Stimulated activated CD8-positive, alpha-beta memory T cell treated with anti-CD3 and anti-CD28 coated beads, Interleukin-7, amount 100 ng/mL, for 48 hours (primary cell): ENCODE measurements around the gene SAMD4A.

Experiments
- DNase-seq, 2 donors: peaks; one replicate each; pipeline ENCODE4 v3.0.0-alpha.2; 2020; ENCODE audit warnings: low read depth in 1 of 2; ENCODE audit errors: extremely low read depth in 1 of 2

The SAMD4A gene

DNA sequence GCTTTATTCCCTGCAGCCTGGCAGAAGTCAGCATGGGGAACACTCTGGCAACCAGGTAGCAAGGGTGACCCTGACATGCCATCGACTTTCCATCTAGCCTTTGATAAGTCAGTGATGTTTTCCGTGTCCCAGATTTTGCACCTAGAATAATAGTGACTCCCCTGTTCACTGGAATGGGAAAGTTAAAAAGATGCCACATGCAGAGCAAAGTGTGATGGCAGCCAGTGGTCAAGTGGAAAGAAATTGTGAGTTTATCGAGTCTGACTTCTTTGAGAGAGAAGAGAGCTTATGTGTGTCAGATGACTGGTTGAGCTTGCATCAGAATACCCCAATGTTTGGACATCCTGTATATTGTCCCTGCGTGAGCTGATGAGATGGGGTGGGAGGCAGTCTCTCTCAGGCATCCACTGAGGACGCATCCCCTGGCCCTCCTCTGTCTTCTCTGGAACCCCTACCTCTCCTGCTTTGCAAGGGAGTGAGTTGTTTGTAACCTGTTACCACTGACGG lies 187.2 kb downstream of the SAMD4A start:
- no peak for DNase-seq

DNA sequence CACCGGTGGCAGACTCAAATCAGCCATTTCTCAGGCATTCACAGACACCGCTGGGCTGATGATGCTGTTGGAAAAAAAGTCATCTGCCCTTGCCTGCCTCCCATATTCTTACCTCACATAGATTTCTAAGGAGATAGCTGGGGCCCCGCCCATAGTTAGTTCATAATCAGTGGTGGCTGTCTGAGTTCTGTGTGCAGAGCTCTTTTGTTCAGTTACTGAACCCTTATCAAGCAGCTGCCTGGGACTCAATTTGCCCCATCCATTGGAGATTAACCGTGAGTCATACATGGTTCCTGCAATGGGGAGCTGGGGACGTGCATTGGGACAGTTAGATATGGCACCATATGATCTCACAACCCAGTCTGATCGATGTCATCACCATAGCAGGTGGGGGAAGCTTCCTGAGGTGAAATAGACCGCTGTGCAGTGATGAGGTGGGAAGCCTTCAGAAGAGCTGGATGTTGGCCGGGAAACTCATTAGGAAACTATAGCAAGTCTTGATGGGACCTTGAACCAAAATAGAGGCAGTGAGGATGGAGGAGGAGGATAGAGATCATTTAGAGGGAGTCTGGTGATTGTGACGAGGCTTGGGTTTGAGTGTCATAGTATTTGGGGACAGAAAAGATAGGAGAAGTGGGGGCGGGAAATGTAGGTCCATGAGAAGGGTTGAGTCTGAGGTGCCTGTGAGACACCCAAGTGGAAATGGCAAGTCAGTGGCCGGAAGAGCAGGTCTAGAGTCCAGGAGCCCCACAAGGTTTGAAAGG lies 187.9 kb downstream of the SAMD4A start:
- DNase-seq = no peak

DNA sequence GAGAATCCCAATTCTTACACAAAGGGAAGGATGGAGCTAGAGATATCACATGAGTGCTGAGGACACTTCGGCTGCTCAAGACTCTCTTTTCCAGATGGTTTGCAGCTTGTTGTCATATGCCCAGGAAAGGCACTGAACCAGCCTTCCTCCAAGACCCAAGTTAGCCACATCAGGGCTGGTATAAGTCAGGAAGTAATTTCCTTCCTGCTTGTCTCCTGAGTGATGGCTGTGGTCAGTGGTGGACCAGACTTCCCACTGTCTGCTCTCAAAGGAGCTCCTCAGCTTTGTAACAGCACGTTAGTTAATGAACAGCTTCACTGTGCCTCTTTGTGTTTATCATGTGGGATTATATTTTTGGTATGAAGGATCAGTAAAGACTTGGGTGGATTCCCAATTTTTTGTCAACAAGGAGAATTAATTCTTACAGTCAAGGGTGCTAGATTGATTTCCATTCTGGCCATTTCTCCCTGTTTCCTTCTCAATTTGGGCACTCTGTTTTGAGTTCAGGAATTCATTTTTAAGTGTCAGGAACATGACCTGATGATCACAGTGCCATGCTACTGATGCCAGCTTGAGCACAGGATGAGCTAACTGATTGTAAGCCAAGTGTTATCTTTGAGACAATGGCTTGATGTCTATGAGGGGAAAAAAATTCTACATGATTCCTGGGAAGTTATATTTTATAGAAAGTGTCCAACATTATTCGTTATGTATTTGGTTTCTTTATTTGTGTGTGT lies 189.9 kb downstream of the SAMD4A start:
- DNase-seq = no peak

DNA sequence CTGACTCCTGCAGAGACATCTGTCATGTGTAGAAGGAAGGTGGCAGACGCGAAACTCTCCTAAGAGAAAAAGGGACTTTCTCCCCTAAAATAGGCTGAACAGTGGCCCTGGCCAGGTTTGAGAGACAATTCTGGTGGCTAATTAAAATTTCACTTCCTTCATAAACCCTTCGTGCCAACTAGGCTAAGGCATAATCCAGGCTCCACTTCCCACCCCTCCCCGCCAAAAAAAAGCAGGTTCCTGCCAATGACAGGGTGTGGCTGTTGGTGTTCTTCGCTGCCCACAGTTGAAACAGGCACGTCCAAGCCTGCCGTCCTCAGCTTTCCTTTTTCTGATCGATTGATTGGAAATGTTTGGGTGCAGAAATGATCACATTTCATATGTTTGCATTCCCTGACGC lies 191.1 kb downstream of the SAMD4A start:
- DNase-seq = no peak

- DNase-seq = no peak
These were observed 193.2 kb downstream of the SAMD4A start for GRCh38 chr14:54759982-54760585.

- DNase-seq = no peak
These were observed 194.1 kb downstream of the SAMD4A start for GRCh38 chr14:54760866-54761575.

DNA sequence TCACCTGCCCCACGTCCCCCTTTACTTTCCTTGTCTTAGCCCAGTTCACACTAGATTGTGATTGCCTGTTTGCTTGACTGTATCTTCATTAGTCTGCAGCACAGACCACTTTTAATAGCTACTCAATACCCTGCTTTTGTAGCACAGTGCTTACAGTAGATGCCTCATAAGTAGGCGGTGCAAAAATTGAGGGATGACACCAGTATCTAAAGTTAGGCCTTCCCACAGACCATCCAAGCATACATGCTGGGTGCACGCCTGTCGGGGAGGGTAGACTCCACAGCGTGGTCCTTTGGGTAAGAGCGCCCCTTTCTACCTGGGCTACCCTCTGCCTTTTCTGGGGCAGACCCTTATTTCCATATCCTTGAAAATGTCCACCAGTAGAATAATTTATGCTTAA lies 194.9 kb downstream of the SAMD4A start:
- no peak for DNase-seq

- no peak for DNase-seq
These were observed 195.4 kb downstream of the SAMD4A start for GRCh38 chr14:54762296-54762695.

DNA sequence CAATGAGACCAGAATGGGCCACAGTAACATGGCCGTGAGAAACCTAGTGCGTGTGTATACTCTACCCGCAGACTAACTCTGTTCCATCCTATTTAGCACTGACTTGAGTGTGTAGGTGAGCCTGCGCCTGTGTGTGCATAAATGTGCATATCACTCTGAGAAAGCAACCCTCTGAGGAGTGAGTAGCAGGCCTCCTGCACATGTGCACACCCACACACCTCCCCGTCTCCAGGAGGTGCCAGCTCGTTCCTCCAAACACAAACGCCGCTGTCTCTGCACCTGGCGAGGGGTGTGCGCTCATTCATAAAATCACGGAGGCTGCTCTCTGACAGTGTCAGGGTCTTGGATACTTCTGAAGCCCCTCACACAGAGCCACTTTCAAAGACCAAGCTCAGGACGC lies 196.8 kb downstream of the SAMD4A start:
- no peak for DNase-seq

- DNase-seq = no peak
These were observed 199.6 kb downstream of the SAMD4A start for GRCh38 chr14:54766276-54767138.

GRCh38 chr14:54767139-54767431 lies 200.2 kb downstream of the SAMD4A start:
- DNase-seq = no peak

DNA sequence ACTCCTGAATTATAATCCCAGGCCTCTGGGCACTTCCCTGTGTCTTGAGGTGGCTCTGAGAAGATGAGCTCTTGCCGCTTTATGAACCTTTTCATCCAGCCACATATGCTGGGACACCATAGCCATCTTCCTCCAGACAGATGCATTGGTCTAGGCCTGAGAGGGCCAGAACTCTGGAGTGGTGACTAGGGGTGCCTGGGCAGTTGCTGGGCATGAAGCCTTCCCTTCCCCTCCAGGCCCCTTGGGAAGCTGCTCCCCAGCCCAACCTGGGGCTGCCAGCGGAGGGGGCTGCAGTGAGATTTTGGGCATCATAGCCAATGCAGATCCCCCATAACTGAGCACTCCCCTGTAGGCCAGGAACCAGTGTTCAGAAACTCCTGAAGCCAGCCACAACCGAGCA lies 200.5 kb downstream of the SAMD4A start:
- no peak for DNase-seq

GRCh38 chr14:54768501-54769129 lies 201.7 kb downstream of the SAMD4A start:
- no peak for DNase-seq

DNA sequence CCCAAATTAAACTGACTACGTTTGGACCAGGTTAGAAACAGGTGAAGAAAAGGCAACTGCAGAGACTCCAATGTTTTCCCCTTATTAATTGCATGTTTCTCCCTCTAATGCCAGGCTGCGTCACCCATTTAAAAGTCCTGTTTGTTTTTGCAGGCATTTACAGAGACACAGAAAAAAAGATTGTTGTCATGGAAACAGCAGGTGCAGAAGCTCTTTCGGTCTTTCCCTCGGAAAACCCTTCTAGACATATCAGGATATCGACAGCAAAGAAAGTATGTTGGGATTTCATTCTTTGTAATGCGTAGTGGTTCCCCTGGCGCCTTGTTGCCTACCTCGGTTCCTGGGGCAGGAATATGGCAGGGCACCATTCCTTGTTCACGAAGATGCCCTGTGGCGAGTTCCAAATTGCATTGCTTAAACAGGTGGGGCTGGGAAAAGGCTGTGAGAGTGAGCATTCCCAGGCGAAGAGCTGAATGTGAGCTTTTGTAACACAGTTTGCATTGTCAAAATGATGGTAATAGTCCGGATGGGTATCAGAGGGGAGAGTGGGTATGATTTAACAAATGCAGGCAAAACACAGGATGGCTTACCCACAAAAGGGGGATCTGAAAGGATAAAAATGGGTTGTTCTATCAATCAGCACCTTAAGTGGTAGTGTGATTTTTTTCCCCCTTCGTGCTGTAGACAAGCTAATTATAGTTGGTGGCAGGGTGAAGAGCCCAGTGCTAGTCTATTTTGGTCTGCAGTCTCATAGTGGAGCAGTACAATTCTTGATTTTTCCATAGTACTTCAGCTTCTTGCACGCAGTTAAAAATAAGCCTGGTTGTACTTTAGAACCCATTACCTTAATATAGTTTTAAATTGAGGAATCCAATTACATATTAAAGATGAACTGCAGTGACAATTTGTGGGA lies 203.3 kb downstream of the SAMD4A start:
- no peak for DNase-seq

DNA sequence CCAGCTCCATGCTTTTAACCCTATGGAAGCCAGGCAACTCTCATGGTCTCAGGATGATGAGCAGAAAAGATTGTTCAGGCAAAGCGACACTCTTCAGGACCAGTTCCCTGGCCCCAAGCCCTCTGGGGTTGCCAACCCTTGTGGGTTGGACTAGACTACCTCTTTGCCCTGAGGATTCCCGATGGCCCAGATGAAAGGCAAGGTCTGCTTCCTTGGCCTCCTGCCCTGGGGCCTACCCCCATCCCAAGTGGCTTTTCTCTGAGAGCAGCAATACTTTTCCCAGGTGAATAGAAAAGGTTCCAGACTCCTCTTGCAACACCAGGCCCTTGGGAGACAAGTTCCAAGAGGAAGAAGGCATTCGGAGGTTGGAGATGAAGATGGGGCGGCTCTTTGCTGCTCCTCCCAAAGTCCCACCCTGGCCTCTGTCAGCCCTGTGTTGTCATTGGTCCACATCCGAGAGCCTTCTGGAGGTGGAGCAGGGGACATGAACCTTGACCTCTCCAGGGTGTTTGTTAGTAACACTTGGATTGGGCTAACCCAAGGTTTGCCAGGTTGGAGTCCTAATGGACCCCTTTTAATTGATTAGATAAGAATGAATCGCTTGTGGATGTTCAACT lies 204.6 kb downstream of the SAMD4A start:
- no peak for DNase-seq

DNA sequence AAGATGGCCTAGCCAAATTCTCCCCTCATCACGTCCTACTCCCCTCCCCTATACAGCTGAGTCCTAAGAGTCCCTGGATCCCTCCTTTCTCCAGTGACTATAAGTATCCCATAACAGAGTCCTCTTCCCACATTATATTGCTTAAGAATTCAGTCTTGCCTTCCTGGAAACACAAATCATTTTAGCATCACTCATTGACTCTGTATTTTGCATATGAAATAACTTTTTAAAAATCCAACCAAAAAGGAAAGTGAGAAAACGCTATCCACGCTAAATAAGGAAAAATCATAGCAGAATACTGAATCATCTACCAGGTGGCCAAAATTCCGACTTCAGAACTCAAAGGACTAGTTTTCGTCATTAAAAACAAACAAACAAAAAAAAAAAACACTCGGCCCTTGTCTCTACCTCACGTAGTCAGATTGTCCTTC lies 205.5 kb downstream of the SAMD4A start:
- no peak for DNase-seq

DNA sequence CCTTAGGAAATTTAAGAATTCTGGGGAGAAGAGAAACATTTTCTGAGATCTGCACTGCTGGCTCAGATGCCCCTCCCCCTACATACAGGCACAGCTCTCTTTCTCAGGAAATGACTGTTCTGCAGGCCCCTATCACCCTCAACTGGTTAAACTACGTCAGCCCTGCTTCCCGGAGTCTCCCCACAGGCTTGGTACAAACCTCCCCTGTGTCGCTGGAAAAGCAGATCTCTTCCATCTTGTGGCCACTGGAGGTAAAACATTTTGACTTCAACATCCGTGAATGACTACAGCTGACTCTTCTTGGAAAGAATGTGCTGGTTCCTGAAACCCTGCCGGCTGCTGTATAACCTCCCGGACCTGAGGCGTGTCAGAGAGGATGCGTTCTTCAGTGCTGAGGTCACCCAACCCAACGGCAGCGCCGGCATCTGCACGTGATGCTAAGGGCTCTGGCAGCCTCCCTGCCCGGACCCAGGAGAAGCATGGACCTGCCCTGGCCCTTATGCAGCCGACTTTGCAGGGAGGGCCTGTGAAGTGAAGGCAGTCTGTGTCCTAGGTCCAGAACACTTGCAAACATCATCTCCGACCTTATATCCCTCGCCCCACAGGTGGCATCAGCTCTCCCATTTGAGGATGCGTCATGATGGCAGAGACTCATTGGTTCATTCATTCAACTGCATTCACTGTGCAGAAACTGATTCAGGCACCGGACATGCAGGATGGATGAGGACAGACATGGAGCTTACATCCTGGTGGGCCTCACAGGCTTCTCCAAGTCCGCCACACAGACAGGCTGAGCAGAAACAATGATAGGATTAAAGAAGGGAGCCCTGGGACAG lies 206.5 kb downstream of the SAMD4A start:
- DNase-seq = peak; percentile 59 to 90

- DNase-seq = no peak
These were observed 207.9 kb downstream of the SAMD4A start for GRCh38 chr14:54774824-54775223.
